Measurements from ENCODE around the gene GPR34.
"Not testable (repeated sequence)": the region's sequence is repeated elsewhere in the genome, so short reads cannot be mapped to it uniquely, and the experiment has no call there.

GPR34 gene, protein sequence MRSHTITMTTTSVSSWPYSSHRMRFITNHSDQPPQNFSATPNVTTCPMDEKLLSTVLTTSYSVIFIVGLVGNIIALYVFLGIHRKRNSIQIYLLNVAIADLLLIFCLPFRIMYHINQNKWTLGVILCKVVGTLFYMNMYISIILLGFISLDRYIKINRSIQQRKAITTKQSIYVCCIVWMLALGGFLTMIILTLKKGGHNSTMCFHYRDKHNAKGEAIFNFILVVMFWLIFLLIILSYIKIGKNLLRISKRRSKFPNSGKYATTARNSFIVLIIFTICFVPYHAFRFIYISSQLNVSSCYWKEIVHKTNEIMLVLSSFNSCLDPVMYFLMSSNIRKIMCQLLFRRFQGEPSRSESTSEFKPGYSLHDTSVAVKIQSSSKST

DNA sequence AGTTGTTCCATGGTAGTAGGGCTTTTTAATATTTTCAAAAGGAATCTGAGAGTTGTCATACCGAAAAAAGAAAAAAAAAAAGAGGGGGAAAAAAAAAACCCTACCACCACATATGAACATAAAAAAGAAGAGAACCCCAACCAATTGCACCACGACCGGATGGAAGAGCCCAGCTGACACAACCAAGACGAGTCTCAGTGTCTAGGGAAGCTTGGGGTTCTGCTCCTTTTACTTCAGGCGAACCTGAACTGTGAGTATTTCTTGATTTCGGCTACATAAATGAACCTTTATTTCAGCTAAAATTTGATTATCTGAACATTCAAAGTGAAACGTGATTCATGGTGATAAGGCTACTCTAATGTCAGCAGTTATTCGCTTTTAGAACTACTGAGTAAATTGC is at the start of gene GPR34:
Gene GPR34 (plus strand): TSS at position 139 of the 400 bp plus-strand sequence. CDS start 6,661 bp downstream, outside the sequence.
- DNase-seq (ENCODE audit: low read depth in 2 of 2) = no peak

DNA sequence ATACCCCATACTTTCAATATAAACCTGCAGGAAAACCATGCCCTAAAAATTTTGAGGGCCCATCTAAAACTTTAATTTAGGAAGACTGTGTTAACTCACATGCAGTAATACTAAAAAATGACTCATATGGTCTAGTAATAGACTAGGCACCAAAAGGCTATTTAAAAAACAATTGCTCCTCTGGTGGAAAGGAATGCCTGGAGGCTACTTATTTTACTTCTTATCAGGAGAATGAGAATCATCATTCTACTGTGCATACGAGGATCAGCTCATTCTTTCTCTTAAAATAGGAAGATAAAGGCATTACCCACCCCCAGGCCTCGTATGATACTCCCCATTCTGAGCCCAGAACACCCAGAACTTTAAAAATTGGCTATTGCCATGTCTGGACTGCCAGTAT is 42.6 kb upstream of the GPR34 start:
- DNase-seq (ENCODE audit: low read depth in 2 of 2) = not testable (repeated sequence)

DNA sequence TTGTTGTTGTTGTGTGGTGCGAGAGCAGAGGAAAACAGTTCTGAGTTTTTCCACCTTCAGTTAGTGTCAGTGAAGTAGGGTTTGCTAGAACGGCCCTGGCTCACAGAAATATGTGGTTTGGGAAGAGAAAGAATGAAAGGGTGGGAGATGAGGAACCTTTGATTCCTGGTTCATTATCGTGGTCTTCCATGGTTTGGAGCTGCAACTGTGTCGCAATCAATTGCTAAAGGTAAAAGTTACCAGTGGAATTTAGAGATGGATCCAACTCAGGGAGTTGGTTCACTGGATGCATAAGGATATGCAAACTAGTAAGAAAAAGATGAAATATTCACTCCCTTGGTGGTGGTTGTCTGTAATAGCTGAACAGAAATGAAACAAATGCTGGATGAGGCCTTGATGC is 35.6 kb upstream of the GPR34 start:
- DNase-seq (ENCODE audit: low read depth in 2 of 2) = no peak

DNA sequence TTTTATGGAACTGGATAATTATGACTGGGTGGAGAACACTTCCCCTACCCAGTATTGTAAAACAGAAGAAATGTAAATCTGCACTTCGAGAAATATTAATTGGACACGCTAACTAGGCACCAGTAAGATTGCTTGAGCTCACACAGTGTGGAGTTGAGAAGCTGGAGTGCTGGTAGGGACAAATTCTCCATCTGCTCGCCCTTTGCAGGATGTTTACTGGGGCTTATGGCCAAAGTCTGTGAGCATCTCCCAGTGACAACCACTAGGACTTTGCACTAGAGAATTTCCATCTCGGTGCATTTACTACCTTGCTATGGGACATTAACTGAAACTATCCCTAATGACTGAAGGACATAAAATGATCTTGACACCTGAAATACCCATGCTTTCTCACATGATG is 33.7 kb upstream of the GPR34 start:
- DNase-seq (ENCODE audit: low read depth in 2 of 2) = no peak

DNA sequence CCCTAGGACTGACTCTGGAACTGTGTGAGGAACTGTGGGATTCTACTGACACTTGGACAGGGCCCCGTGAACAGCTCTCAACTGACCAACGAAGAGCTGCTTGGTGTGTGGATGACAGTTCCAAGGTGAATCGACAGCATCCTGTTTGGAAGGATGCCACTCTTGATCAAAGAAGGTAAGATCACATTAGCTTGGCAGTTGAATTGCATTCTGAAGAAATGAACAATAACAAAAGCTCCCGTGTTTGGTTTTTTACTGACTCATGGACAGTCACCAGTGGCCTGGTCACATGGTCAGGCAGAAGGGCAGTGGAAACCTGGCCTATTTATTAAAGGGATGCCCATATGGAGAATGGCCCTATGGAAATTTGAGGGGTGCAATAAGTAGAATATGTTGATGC is 33.1 kb upstream of the GPR34 start:
- DNase-seq (ENCODE audit: low read depth in 2 of 2) = no peak

DNA sequence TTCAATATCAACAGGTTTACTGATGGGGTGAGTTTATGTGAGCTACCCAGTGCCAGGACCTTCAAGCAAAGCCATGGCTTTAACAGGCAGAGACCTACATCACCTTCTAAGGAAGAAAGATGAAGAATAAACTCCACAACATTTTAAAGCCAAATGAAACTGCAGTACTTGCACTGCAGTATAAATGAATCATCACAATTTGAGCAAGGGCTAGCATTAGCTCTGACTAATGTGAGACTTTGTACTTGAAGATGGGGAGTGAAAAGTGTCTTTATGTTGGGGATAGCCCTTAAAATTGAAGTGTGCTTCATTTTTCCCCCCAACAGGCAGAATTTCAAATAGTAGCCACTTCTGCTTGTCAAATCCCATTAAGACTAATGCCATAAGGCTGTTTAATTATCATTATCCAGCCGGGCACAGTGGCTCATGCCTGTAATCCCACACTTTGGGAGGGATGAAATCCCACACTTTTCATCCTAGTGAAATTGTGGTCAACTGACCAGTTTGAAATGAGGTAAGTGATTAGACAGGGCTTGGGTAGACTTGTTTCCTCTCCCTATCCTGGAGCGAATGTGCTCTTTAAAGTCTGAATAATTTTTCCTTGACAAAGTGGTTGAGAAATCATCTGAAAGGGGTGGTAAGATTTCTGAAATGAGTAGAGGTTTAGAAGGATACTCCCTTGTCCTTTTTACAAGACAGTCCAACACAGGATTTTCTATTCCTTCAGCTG is 27.2 kb upstream of the GPR34 start:
- DNase-seq (ENCODE audit: low read depth in 2 of 2) = no peak

DNA sequence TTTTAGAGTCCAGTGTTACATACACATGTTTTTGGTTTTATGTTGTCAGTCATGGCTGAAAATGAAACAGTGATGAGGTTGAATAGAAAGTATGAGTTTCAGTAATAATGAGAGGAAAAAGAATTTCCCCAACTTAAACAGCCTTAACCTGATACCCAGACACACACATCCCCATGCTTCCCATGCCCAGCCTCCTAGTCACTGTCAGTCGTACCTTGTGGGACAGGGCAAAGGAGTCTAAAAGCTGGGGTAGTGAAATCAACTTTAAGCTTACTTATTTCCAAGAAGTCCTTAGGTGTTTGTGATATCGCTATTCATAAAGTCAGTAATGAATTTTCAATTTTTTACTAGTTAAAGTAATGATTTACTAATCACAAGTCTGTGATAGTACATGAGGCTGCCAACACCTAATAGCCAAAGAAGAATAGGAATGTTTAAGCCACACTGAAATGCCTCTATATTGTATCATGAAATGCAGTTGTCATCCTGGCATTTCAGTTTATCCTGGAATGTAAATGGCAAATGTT is 24.3 kb upstream of the GPR34 start:
- no peak for DNase-seq (ENCODE audit: low read depth in 2 of 2)

DNA sequence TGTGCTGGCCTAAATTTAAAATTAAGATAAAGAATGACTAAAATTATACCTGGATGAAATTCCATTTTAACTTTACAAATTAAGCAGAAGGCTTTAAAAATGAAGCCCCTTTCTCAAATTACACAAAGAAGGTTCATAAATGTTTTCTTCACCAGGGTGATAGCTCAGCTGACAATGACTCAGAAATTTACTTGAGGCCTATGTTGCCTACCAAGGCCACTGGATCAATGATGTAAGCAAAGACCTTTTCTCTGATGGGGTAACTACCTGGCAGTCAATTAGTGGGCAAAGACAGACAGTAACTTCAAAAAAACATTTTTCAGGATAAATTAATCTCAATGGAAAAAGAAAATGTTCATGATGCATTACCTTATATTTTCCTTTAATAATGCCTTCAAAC is 23.9 kb upstream of the GPR34 start:
- no peak for DNase-seq (ENCODE audit: low read depth in 2 of 2)

DNA sequence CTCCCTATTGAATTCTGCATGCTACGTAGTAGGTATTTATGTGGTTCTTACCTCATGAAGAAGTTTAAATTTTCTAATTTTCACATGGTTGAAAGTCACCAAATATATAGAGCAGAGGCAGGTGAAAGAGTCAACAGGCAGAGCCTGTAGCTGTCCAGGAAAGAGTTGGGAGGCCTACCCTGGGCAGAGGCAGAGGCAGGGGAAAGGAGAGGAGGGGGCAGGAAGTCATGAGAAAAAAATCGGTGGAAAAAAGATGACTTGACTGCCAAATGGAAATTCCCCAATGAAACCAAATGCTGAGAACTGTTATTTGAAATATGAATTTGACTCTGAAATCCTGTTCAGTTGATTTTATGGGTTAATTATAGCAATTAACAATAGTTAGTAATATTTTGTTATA is 23.1 kb upstream of the GPR34 start:
- no peak for DNase-seq (ENCODE audit: low read depth in 2 of 2)

DNA sequence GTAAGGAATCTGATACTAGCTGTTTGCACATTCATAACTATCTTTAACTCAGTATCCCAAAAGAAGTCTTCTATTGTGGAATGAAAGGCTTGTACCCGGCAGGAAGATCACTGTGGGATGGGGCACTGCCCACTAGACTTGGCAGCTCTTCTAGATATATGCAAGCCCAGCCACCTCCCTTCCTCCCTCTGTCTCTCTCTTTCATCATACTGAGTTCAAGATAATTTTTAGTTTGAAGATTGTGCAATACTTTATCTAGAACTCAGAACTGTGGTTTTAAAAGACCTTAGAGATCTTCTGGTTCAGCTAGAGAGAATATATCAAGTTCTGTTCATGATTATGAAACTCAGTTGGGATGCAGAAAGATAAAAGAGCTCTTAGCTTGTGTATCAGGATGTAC is 22.5 kb upstream of the GPR34 start:
- DNase-seq (ENCODE audit: low read depth in 2 of 2) = no peak

DNA sequence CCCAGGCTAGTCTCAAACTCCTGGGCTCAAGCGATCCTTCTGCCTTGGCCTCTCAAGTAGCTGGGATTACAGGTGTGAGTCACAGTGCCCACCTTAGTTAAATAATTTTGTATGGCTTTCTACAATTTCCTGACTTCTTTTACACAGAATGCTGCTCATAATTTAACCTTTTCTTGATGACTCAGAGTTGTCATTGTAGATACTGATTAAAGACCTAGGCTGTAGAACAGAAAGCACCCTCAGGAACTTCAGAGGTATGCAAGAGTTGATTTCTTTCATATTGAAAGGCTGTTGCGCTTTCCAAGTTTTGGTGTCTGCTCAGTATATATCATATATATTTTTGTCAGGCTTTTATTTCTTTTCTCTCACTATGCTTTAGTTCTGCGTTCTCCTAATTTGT is 21.1 kb upstream of the GPR34 start:
- no peak for DNase-seq (ENCODE audit: low read depth in 2 of 2)

DNA sequence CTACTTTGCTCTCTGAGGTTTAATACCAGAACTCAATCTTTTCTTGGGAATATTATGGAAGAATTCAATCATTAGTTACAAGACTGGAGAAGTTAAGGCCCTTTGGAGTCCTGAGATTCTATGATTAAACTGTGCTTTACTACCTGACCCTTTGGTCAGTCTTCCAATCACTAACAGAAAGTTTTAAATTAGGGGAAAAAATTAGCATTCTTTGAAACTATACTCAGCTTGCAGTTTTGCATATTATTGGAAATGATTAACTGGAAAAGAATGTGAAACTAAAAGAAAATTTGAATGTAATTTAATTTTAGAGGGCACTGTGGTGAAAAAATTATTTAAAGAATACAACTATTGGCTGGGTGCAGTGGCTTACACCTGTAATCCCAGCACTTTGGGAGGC is 18.7 kb upstream of the GPR34 start:
- DNase-seq (ENCODE audit: low read depth in 2 of 2) = no peak

DNA sequence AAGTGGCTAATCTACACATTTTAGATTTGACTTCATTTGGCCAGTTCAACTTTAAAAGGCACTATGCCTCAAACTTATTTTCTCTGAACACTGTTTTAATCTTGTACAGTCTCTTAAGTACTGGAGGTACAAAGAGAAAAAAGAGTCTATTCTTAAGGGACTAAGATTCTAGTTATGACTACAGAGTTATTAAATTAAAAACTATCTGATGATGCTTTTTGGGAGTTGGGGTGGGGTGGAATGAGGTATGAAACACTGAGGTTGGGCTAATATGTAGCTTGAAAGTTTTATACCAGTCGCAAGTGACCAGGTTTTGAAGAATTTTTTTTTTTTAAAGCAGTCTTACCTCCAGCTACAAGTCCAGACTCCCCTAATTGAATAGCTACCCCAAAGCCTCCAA is 17.7 kb upstream of the GPR34 start:
- no peak for DNase-seq (ENCODE audit: low read depth in 2 of 2)

DNA sequence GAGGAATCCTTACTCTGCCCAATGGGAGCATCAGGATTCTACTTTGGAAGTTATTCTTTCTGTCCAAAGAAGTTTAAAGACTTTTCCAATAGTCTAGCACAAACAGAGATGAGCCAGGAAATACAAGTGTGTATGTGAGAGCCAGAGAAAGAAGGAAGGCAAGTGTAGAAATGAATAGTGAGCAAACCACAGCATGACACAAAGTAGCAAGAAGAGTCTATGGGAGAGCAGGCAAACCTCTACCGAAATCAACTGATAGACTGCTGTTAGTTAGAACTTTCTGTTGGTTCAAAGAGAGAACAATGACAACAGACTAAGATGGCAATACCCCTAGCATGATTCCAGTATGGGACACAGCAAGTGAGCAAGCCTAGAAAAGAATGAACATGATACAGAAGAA is 16.1 kb upstream of the GPR34 start:
- DNase-seq (ENCODE audit: low read depth in 2 of 2) = no peak

DNA sequence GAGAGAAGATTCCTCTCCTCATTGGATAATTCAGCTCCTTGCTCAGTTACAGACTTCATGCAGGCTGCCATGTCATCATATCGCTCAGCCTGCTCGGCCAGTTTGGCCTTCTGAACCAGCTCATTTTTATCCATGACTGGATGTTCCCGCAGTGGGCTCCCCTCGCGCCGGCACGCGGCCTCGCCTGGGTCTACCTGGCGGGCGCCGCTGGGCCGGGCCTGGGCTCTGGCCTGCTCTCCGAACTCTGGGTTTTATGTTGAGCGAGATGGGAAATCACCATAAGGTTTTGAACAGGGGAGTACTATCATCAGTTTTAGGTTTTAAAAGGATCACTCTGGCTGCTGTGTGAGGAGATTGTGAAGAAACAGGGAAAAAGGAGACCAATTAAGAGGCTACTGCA is 12.4 kb upstream of the GPR34 start:
- DNase-seq (ENCODE audit: low read depth in 2 of 2) = not testable (repeated sequence)

DNA sequence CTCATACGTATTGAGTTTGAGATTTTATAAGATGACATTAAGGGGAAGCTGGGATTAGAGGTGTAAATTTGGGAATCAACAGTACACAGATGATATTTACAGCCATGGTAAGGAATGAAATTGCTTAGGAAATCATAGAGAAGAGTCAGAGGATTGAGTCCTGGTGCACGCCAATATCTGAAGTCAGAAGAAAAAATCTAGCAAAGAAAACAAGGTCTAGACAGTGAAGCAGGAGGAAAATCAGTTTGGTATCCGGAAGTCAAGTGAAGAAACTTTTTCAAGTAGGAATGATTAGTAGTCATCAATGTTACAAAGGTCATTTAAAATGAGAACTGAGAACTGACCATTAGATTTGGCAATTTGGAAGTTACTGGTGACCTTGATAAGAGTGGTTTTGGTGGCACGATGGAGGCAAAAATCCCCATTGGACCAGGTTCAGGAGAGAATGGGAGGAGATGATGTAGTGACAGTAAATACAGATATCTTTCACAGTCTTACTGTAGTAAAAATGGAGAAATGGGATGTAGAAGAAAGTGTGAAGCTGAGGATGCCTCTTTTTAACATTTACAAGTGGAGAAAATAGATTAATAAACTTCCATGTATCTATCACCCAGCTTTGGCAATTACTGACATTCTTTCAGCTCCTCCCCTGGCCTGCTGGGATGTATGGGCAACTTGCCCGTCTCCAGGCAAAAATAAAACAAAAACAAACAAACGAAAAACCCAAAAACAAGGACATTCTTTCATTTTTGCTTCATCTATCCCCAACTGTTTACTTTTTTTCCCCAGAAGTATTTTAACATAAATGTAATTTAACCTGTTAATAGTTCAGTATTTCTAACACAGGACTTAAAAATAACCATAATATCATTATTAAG is 11.4 kb upstream of the GPR34 start:
- no peak for DNase-seq (ENCODE audit: low read depth in 2 of 2)

DNA sequence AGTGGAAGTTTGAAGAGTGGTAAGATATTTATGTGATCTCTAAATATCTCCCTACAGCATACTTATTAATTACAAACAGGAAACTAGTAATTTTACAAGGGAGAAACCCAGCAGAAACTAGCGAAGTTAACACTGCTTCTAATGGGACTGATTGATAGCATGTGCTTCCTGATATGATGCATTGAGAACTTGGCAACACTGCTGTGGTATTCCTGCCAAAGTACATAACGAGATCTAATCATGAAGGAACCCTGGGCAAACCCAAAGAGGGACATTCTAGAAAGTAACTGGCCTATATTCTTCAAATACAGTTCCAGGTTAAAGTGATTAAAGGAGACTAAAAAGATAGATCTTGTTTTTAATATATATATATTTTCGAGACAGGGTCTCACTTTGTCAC is 4.6 kb upstream of the GPR34 start:
- DNase-seq (ENCODE audit: low read depth in 2 of 2) = no peak

DNA sequence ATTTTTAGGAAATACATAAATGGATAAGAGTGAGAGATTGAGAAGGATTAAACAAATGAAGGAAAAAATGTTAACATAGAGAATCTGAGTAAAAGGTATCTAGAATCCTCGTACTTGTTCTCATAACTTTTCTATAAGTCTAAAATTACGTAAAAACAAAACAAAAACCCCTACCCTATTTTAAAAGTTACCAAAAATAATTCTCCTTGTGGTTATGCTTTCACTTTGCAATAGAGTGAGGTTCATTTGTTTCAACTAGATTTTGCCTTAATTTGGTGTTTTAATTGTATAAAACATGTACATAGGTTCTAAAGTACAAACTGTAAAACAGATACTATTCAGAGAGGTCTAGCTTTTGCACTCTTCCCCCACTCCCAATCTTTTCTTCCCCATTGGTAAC is 3.8 kb upstream of the GPR34 start:
- DNase-seq (ENCODE audit: low read depth in 2 of 2) = no peak

DNA sequence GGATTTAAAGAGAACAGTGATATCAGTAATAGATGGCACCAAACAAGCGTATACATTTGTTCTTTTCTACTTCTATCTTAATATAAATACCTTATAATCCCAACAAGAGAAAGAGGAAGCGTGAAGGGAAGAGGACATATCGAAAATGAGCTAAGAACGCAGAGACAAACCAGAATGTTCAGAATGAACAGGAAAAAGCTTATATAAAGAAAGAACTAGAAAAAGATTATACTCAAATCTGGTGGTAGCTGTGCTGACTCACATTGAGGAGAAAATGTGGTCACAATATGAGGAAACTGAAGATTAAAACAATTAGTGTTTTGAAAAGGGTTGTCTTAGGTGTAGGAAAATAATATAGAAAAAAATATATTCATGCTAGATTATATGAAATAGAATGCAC is 2.0 kb upstream of the GPR34 start:
- DNase-seq (ENCODE audit: low read depth in 2 of 2) = no peak

DNA sequence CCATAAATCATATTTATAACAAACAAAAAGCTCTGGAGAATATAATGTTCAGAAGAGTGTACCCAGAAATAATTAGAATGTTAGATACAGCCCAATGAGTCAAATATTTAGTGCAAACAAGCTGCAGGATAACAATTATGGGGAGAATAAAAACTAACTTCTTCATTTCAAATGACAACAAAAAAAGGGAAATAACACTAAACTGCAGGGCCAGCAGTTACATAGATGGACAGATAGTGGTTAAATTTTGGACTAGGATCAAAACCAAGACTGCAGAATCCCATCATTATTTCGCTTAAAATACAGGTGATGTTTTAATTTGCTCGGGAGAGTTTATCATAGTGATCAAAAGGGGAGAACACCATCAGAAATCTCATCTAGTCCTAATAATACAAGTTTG is 617 bp upstream of the GPR34 start:
- no peak for DNase-seq (ENCODE audit: low read depth in 2 of 2)

DNA sequence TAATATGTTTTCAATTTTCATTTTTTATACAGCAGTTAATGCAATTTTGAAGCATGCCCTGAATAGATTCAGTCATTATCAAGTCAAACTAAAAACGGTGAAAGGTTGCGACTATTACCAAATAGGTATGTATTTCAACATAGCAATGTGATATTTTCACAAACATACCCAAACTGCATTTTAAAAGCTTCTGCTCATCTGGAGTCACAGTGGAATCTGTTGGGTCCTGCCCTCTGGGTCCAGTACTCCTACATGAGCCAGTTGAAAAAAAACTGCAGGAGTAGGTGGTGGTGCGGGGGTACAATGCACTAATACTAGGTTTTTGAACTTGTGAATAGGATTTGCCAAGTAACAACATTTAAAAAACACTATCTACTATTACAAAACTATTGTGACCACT is 938 bp downstream of the GPR34 start:
- DNase-seq (ENCODE audit: low read depth in 2 of 2) = no peak

DNA sequence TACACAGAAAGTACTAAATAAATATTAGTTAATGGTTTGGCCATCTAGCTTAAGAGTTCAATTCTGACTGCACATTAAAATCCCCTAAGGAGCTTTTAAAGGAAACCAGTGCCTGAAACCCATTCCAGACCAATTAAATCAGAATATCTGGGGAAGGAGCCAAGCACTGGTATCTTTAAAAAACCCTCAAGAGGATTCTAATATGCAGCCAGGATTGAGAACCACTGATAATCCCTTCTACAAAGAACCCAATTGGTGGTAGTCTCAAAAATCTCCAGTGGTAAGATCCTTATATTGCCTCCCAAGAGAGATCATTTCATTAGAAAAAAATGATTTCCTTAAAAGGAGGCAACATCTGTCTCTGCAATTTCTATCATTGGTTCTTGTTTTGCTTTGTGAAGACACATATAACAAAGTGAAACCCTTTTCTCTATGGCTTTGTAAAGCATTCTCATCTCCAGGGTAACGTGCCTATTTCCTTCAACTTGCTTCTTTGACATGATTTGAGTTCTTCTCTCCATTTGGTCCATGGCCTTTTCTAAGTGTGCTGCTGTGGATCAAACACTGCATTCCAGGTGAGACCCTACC is 3.5 kb downstream of the GPR34 start:
- DNase-seq (ENCODE audit: low read depth in 2 of 2) = no peak
